CD14-positive monocyte (primary cell): ENCODE results near the gene PSMB10. TPM values are rescaled to one million over a fixed set of nuclear protein-coding genes. Genes with fewer than 3 reads are reported as not detected.
A peak's percentile ranks its signal among the peaks of the same experiment; 100 is the strongest.

Experiments used
- DNase-seq, 3 donors: peaks; one replicate each; pipeline ENCODE4 v3.0.0-alpha.2; 2011 to 2022
- H2AFZ ChIP-seq: 2 replicates; pipeline ENCODE4 v1.6.0; 2012; ENCODE audit warnings: mild to moderate bottlenecking, low read depth, low read length, inconsistent platforms; ENCODE audit not compliant: insufficient read depth, poor library complexity, severe bottlenecking
- H3K27ac ChIP-seq, 2 donors: 1 replicate in 1 of 2; 2 replicates in 1 of 2; pipeline ENCODE4 v1.5.1; 2012 to 2013; ENCODE audit warnings: low read length in 2 of 2, control low read depth in 1 of 2, inconsistent platforms in 1 of 2, low read depth in 1 of 2, mild to moderate bottlenecking in 1 of 2
- H3K27me3 ChIP-seq, 2 donors: one replicate each; pipeline versions ENCODE4 v1.6.0 to v1.6.1; 2011 to 2013; ENCODE audit warnings: low read length in 2 of 2; ENCODE audit not compliant: control insufficient read depth in 2 of 2, insufficient read depth in 2 of 2
- H3K36me3 ChIP-seq, 2 donors: replicated peaks in 1 of 2; 1 replicate in 1 of 2; 2 replicates in 1 of 2; pipeline versions ENCODE4 v1.5.1 to v1.6.1; 2012 to 2013; ENCODE audit warnings: low read length in 2 of 2, control low read depth in 1 of 2, inconsistent platforms in 1 of 2, mild to moderate bottlenecking in 1 of 2; ENCODE audit not compliant: insufficient read depth in 2 of 2, control insufficient read depth in 1 of 2
- H3K4me1 ChIP-seq, 2 donors: 1 replicate in 1 of 2; 2 replicates in 1 of 2; pipeline versions ENCODE4 v1.5.1 to v1.6.1; 2012 to 2013; ENCODE audit warnings: low read length in 2 of 2, control low read depth in 1 of 2, inconsistent platforms in 1 of 2, mild to moderate bottlenecking in 1 of 2, moderate library complexity in 1 of 2; ENCODE audit not compliant: insufficient read depth in 2 of 2, control insufficient read depth in 1 of 2
- H3K4me2 ChIP-seq: replicated peaks from 2 replicates; pipeline ENCODE3; 2012; ENCODE audit warnings: low read length, moderate library complexity, mild to moderate bottlenecking; ENCODE audit not compliant: poor library complexity, severe bottlenecking; ENCODE audit errors: extremely low read depth
- H3K4me3 ChIP-seq, 3 experiments: fragments of 200-600 bp in 1 of 3; sonication (generic) in 1 of 3; replicated peaks in 1 of 3; 1 replicate in 2 of 3; 2 replicates in 1 of 3; pipeline ENCODE4 v1.5.1; 2011 to 2013; ENCODE audit warnings: low read length in 3 of 3, mild to moderate bottlenecking in 3 of 3, control low read depth in 2 of 3, low read depth in 2 of 3, inconsistent platforms in 1 of 3, moderate library complexity in 1 of 3
- H3K79me2 ChIP-seq: 2 replicates; pipeline ENCODE4 v1.6.0; 2012; ENCODE audit warnings: mild to moderate bottlenecking, control low read depth, inconsistent platforms, low read length, moderate library complexity; ENCODE audit not compliant: insufficient read depth
- H3K9ac ChIP-seq: 2 replicates; pipeline ENCODE4 v1.6.0; 2017; ENCODE audit warnings: low read length, mild to moderate bottlenecking; ENCODE audit not compliant: insufficient read depth, poor library complexity, severe bottlenecking
- H3K9me3 ChIP-seq, 2 donors: replicated peaks in 1 of 2; 1 replicate in 1 of 2; 2 replicates in 1 of 2; pipeline versions ENCODE4 v1.5.1 to v1.6.1; 2012 to 2013; ENCODE audit warnings: low read length in 2 of 2, control low read depth in 1 of 2; ENCODE audit not compliant: control insufficient read depth in 1 of 2, insufficient read depth in 1 of 2
- H4K20me1 ChIP-seq: 2 replicates; pipeline ENCODE4 v1.6.0; 2012; ENCODE audit warnings: mild to moderate bottlenecking, low read length, control low read depth, moderate library complexity; ENCODE audit not compliant: insufficient read depth
- H3K27ac Mint-ChIP-seq, 7 donors: one replicate each; pipeline ENCODE4 v1.8.0; 2020; ENCODE audit warnings: mild to moderate bottlenecking in 7 of 7, mixed read lengths in 7 of 7, moderate library complexity in 6 of 7, inconsistent platforms in 2 of 7
- H3K27me3 Mint-ChIP-seq, 3 donors: one replicate each; pipeline ENCODE4 v1.8.0; 2021 to 2022; ENCODE audit warnings: low read depth in 3 of 3, mild to moderate bottlenecking in 3 of 3, mixed read lengths in 3 of 3, moderate library complexity in 3 of 3, inconsistent platforms in 1 of 3
- H3K36me3 Mint-ChIP-seq, 2 donors: one replicate each; pipeline ENCODE4 v1.8.0; 2020; ENCODE audit warnings: mixed read lengths in 2 of 2, inconsistent platforms in 1 of 2, mild to moderate bottlenecking in 1 of 2
- H3K4me1 Mint-ChIP-seq: one replicate; pipeline ENCODE4 v1.8.0; 2020; ENCODE audit warnings: mild to moderate bottlenecking, mixed read lengths
- H3K4me3 Mint-ChIP-seq, 2 donors: one replicate each; pipeline ENCODE4 v1.8.0; 2020; ENCODE audit warnings: mild to moderate bottlenecking in 2 of 2, mixed read lengths in 2 of 2, moderate library complexity in 1 of 2
- H3K9me3 Mint-ChIP-seq, 7 donors: one replicate each; pipeline ENCODE4 v1.8.0; 2020 to 2022; ENCODE audit warnings: mixed read lengths in 7 of 7, mild to moderate bottlenecking in 6 of 7, moderate library complexity in 6 of 7, inconsistent platforms in 2 of 7
- WGBS: methylation state at CpG from one replicate; pipeline ENCODE4 v1.1.5; 2013; ENCODE audit warnings: missing lambda C conversion rate; ENCODE audit not compliant: insufficient coverage; 5-methylcytosine and 5-hydroxymethylcytosine counted together
- intact Hi-C, 2 donors: fragments of 100-400 bp; cut with micrococcal nuclease; formaldehyde crosslinking; loops; one replicate each; pipeline versions ENCODE4 v1.15.0 to v1.15.1; 2023
- polyA plus RNA-seq, 3 donors: library from polyadenylated mRNA; depleted of rRNA in 1 of 3; unstranded in 2 of 3; stranded (reverse) in 1 of 3; fragments of 300-500 nt in 2 of 3; fragments of >200 nt in 1 of 3; fragmentation: Illumina TruSeq in 2 of 3; gene quantifications; 1 replicate in 2 of 3; 2 replicates in 1 of 3; pipeline ENCODE4 v1.2.3, GENCODE V29; 2012 to 2021
- TF ChIP-seq, protein P1 (sequence below): fragments of 200-600 bp; IDR thresholded peaks from one replicate; pipeline ENCODE4 v1.8.0; 2022; ENCODE audit warnings: antibody characterized with exemption, mild to moderate bottlenecking

PSMB10 gene
- polyA plus RNA-seq, 3 donors = 158 to 798 (median 609) TPM

DNA sequence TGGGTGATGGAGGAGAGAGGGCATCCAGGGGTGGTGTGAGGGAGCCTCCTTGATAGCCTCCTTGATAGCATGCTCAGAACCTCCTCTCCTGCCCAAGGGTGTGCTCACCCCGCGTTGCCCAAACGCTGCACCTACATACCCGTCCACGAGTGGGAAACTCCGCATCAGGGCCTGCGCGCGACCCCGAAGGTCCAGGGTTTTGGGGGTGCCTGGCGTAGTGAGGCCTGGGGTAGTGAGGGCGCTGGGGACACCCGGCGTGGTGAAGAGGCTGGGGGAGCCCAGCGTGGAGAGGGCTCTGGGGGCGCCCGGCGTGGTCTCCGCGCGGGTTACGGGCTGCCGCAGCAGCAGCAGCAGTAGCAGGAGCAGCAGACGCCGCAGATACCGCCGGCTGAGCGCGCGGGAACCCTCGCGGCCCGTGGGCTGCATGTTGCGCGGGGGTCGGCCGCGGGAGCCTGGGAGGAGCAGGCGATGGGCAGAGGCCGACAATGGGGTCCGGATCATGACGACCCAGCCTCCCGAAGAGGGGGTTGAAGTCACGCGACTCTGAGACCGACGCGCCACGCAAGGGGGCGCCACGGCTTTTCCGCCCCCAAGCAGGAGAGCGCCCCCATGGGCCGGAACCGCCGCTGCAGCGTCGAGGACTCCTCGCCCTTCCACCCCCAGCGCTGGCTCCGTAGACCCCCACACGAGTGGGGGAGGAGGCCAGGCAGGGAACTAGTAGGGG lies 43.5 kb upstream of the PSMB10 start, which contains the start of gene DPEP3:
Gene DPEP3, minus strand, starts transcription at position 545 of the 724 bp plus-strand sequence. Its CDS starts 119 bp downstream, at position 426.
- no peaks in the 10 kb centered on the region for H3K27me3 ChIP-seq
- H3K27ac ChIP-seq = no peak within 1 kb of the TSS
- H3K4me3 ChIP-seq = no peak within 1 kb of the TSS
- DNase-seq = no peak
- H3K27me3 Mint-ChIP-seq = peaks cover 0 to 17% (median 7%) of the 10 kb centered on the region in 3 donors
- no peaks in the 10 kb centered on the region for H3K79me2 ChIP-seq
- H3K4me2 ChIP-seq = no peak within 1 kb of the TSS
- H3K4me3 Mint-ChIP-seq = no peak within 1 kb of the TSS
- H3K4me1 ChIP-seq = peaks cover 18% of the 10 kb centered on the region in 2 donors
- H3K36me3 ChIP-seq = no peaks in the 10 kb centered on the region
- TF ChIP-seq, protein P1, sequence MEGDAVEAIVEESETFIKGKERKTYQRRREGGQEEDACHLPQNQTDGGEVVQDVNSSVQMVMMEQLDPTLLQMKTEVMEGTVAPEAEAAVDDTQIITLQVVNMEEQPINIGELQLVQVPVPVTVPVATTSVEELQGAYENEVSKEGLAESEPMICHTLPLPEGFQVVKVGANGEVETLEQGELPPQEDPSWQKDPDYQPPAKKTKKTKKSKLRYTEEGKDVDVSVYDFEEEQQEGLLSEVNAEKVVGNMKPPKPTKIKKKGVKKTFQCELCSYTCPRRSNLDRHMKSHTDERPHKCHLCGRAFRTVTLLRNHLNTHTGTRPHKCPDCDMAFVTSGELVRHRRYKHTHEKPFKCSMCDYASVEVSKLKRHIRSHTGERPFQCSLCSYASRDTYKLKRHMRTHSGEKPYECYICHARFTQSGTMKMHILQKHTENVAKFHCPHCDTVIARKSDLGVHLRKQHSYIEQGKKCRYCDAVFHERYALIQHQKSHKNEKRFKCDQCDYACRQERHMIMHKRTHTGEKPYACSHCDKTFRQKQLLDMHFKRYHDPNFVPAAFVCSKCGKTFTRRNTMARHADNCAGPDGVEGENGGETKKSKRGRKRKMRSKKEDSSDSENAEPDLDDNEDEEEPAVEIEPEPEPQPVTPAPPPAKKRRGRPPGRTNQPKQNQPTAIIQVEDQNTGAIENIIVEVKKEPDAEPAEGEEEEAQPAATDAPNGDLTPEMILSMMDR = peak; percentile 70
- H3K9me3 ChIP-seq = no peaks in the 10 kb centered on the region
- H2AFZ ChIP-seq = no peak within 1 kb of the TSS
- WGBS = 85% methylated on average over 46 of the region's 62 CpGs
- intact Hi-C loops = no loop called here
- H3K9ac ChIP-seq = no peak within 1 kb of the TSS
- peaks cover 22% of the 10 kb centered on the region for H3K4me1 Mint-ChIP-seq
- no peaks in the 10 kb centered on the region for H3K36me3 Mint-ChIP-seq
- no peak within 1 kb of the TSS for H3K27ac Mint-ChIP-seq
- peaks cover 0 to 8% (median 3%) of the 10 kb centered on the region in 7 donors for H3K9me3 Mint-ChIP-seq
- no peaks in the 10 kb centered on the region for H4K20me1 ChIP-seq

DNA sequence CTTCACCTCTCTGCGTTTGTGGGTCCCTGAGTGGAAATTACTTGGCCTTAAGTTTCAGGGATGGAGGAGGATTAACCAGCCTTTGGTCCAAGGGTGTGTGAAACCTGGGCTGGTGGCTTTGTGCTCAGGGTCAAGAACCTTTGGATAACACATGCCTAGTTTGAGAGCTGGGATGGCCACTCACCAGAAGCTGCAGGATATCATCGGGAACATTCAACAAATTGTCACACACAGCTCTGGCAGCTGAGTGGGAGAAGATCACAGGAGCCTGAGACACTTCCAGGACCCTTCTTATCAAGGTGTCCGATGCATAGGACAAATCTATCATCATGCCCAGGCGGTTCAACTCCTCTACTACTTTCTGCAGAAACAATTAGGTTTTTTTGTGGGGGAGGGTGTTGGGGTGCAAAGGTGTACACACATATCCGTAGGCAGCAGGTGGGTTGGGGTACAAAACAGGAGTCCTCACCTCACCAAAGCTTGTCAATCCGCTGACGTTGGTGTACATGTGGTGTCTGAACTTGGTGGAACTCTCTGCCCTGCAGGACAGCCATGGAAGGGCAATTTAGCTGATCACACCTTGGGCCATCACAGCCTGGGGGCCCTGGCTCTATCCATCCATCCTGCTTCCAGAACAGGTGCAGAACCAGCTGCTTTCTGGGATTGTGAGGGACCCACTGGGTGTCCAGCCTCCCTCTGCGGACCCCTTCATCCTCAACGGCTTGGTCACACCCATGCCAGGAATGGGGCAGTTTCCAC lies 41.0 kb upstream of the PSMB10 start:
- Histone ChIP-seq H4K20me1 (no peaks in the 10 kb centered on the region), H3K27me3 (no peaks in the 10 kb centered on the region), H3K36me3 (no peaks in the 10 kb centered on the region), H3K9me3 (no peaks in the 10 kb centered on the region), H3K4me3 (no peak overlapping the region), H3K4me1 (no peaks in the 10 kb centered on the region), H3K9ac (no peak overlapping the region), H3K27ac (no peak overlapping the region), H2AFZ (no peak overlapping the region), H3K4me2 (no peak overlapping the region), H3K79me2 (no peaks in the 10 kb centered on the region)
- peaks cover 3 to 17% (median 9%) of the 10 kb centered on the region in 3 donors for H3K27me3 Mint-ChIP-seq
- 89% methylated on average over 2 of the region's 9 CpGs for WGBS
- H3K27ac Mint-ChIP-seq = no peak overlapping the region
- no peak overlapping the region for H3K4me3 Mint-ChIP-seq
- intact Hi-C loops = no loop called here
- H3K9me3 Mint-ChIP-seq = peaks cover 0 to 3% (median under 1%) of the 10 kb centered on the region in 7 donors
- no peaks in the 10 kb centered on the region for H3K36me3 Mint-ChIP-seq
- no peaks in the 10 kb centered on the region for H3K4me1 Mint-ChIP-seq
- TF ChIP-seq, protein P1 = no peak
- DNase-seq = no peak
